NCI-H2171 treated with DMSO at 0.1 percent for 48 hours (cell line): ENCODE data around the gene SDK2.

Source experiments
- DNase-seq: peaks from one replicate; lab custom pipeline; 2025; lab: John Stamatoyannopoulos, UW

Gene SDK2

GRCh38 chr17:73553311-73553710 lies 90.9 kb downstream of the SDK2 start:
- DNase-seq = no peak

GRCh38 chr17:73552300-73553048 lies 91.8 kb downstream of the SDK2 start:
- no peak for DNase-seq

GRCh38 chr17:73551759-73552158 lies 92.5 kb downstream of the SDK2 start:
- no peak for DNase-seq

GRCh38 chr17:73551144-73551543 lies 93.1 kb downstream of the SDK2 start:
- DNase-seq = no peak

GRCh38 chr17:73550556-73550955 lies 93.7 kb downstream of the SDK2 start:
- DNase-seq = no peak

- no peak for DNase-seq
Observed at GRCh38 chr17:73549841-73550430, 94.3 kb downstream of the SDK2 start.

- no peak for DNase-seq
Observed at GRCh38 chr17:73548620-73549311, 95.5 kb downstream of the SDK2 start.

GRCh38 chr17:73547790-73548189 lies 96.5 kb downstream of the SDK2 start:
- no peak for DNase-seq

- DNase-seq = no peak
Observed at GRCh38 chr17:73546770-73547536, 97.3 kb downstream of the SDK2 start.

- DNase-seq = peak; percentile 39
Observed at GRCh38 chr17:73546114-73546513, 98.1 kb downstream of the SDK2 start.

- DNase-seq = no peak
Observed at GRCh38 chr17:73545109-73546032, 98.9 kb downstream of the SDK2 start.

- DNase-seq = no peak
Observed at GRCh38 chr17:73544333-73544732, 99.9 kb downstream of the SDK2 start.

- no peak for DNase-seq
Observed at GRCh38 chr17:73542323-73542722, 101.9 kb downstream of the SDK2 start.

GRCh38 chr17:73541561-73541981 lies 102.7 kb downstream of the SDK2 start:
- DNase-seq = no peak

- DNase-seq = no peak
Observed at GRCh38 chr17:73541111-73541510, 103.1 kb downstream of the SDK2 start.

GRCh38 chr17:73539166-73539565 lies 105.1 kb downstream of the SDK2 start:
- DNase-seq = no peak

GRCh38 chr17:73538445-73538844 lies 105.8 kb downstream of the SDK2 start:
- DNase-seq = no peak

GRCh38 chr17:73536700-73537605 lies 107.3 kb downstream of the SDK2 start:
- DNase-seq = no peak

- DNase-seq = no peak
Observed at GRCh38 chr17:73535746-73536145, 108.5 kb downstream of the SDK2 start.

- DNase-seq = peak; percentile 40
Observed at GRCh38 chr17:73534209-73534909, 109.9 kb downstream of the SDK2 start.
